HepG2 (cell line): ENCODE measurements around the gene UST. TPM values are rescaled to one million over a fixed set of nuclear protein-coding genes. Genes with fewer than 3 reads are reported as not detected.

Experiments used
- KDM3A ChIP-seq: IDR thresholded peaks from 2 replicates; pipeline ENCODE4 v1.6.1; 2018; ENCODE audit warnings: low read depth, missing compliant biosample characterization
- NONO ChIP-seq, 2 experiments: fragments of 450-650 bp in 1 of 2; sonication (generic) in 1 of 2; formaldehyde crosslinking in 1 of 2; IDR thresholded peaks in 1 of 2; conservative IDR thresholded peaks in 1 of 2; 2 replicates each; pipeline versions ENCODE4 v1.6.1 to v1.8.0; 2017 to 2022; ENCODE audit warnings: mild to moderate bottlenecking in 1 of 2, missing genetic modification reagents in 1 of 2, moderate library complexity in 1 of 2
- RBM39 ChIP-seq: fragments of 200-400 bp; formaldehyde crosslinking; IDR thresholded peaks from one replicate; pipeline ENCODE4 v1.6.1; 2018; ENCODE audit warnings: antibody characterized with exemption, mild to moderate bottlenecking, low read depth, low read length; ENCODE audit not compliant: poor library complexity, severe bottlenecking
- RFX1 ChIP-seq: fragments of 450-650 bp; IDR thresholded peaks from 2 replicates; pipeline ENCODE4 v1.6.1; 2017
- ZBTB49 ChIP-seq: sonication (generic); formaldehyde crosslinking; IDR thresholded peaks from 2 replicates; pipeline ENCODE4 v1.4.0; 2020; ENCODE audit warnings: missing genetic modification reagents, borderline replicate concordance
- ZFY ChIP-seq: sonication (generic); formaldehyde crosslinking; IDR thresholded peaks from 2 replicates; pipeline ENCODE4 v1.4.0; 2020; ENCODE audit warnings: missing genetic modification reagents
- ZNF646 ChIP-seq: sonication (generic); formaldehyde crosslinking; IDR thresholded peaks from 2 replicates; pipeline ENCODE4 v1.9.0; 2021; ENCODE audit warnings: mild to moderate bottlenecking, missing genetic modification reagents
- ZNF777 ChIP-seq: sonication (generic); formaldehyde crosslinking; IDR thresholded peaks from 2 replicates; pipeline ENCODE4 v1.4.0; 2020; ENCODE audit warnings: missing genetic modification reagents
- polyA plus RNA-seq, 8 experiments: library from polyadenylated mRNA; depleted of rRNA in 3 of 8; stranded (reverse) in 7 of 8; unstranded in 1 of 8; fragments of >200 nt; fragmentation: Illumina TruSeq in 4 of 8; extraction: Trizol in 4 of 8; gene quantifications; 2 replicates each; pipeline versions ENCODE4 v1.2.1 to v1.2.3, GENCODE V29; 2011 to 2016; ENCODE audit warnings: low read depth in 4 of 8, missing spikeins in 1 of 8, mixed read lengths in 1 of 8; ENCODE audit not compliant: insufficient read depth in 1 of 8
- total RNA-seq, 5 experiments: library from RNA; depleted of rRNA; stranded (reverse); fragments of >200 nt; fragmentation: Illumina TruSeq; extraction: Trizol; gene quantifications; 2 replicates each; pipeline ENCODE4 v1.2.3, GENCODE V29; 2016; ENCODE audit warnings: low read depth in 1 of 5
- TF ChIP-seq, protein P1 (sequence below): sonication (generic); formaldehyde crosslinking; IDR thresholded peaks from 2 replicates; pipeline ENCODE4 v1.4.0; 2020; ENCODE audit warnings: missing genetic modification reagents

UST gene
- total and polyA plus RNA-seq, 2 of the 13 experiments (the other 11 are each of a cell fraction or from before 2014, with no cell fraction given), result 0.27 TPM; not detected in 1

DNA sequence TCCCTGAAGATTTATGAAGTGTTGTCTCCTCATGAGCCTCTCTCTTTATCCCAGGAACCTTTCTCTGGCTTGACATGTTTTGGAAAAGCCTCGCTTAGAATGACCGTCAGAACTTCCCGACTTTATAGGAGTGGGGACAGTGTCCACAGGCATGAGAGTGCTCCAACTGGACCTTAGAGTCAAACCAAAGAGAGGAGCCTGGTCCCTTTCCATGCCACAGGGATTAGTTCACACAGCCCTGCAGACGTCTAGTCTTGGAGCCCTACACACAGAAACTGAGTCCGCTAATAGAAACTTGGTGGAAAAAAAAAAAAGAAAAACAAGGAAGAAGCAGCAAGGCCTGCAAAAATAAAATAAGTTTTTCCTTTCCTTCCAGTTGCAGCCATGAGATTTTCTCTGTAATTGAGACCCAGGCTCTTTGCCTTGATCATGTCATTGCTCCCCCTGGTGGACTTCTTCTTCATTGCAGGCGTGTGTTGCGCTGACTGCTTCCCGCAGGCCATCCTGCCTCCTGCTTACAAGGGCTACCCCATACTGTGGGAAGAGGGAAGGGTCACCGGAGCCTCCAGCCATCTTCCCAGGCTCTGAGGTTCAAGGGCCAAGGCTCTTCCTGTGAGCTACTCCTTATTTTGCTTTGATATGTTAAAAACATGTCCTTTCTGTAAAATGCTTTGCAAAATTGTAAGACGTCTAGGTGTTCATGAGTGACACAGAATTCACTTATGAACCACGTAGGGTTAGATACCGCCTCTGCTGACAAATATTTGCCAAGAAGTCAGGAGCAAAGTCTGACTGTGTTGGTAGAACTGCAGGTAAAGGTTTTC, 201.0 kb downstream of the UST start (continued):
- TF ChIP-seq NONO (IDR thresholded peaks at IDR 0.05), result no peak
- peak; percentile 24; the same call in 1 of the 2 replicates for TF ChIP-seq NONO (CRISPR knock-in tag; conservative IDR thresholded peaks at IDR 0.05)
- TF ChIP-seq ZFY (CRISPR knock-in tag), result no peak
- no peak; the same call in 1 of the 2 replicates for TF ChIP-seq ZNF777 (CRISPR knock-in tag)
- TF ChIP-seq, protein P1, sequence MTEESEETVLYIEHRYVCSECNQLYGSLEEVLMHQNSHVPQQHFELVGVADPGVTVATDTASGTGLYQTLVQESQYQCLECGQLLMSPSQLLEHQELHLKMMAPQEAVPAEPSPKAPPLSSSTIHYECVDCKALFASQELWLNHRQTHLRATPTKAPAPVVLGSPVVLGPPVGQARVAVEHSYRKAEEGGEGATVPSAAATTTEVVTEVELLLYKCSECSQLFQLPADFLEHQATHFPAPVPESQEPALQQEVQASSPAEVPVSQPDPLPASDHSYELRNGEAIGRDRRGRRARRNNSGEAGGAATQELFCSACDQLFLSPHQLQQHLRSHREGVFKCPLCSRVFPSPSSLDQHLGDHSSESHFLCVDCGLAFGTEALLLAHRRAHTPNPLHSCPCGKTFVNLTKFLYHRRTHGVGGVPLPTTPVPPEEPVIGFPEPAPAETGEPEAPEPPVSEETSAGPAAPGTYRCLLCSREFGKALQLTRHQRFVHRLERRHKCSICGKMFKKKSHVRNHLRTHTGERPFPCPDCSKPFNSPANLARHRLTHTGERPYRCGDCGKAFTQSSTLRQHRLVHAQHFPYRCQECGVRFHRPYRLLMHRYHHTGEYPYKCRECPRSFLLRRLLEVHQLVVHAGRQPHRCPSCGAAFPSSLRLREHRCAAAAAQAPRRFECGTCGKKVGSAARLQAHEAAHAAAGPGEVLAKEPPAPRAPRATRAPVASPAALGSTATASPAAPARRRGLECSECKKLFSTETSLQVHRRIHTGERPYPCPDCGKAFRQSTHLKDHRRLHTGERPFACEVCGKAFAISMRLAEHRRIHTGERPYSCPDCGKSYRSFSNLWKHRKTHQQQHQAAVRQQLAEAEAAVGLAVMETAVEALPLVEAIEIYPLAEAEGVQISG, result peak; percentile 55
- no peak for TF ChIP-seq KDM3A (CRISPR knock-in tag)
- TF ChIP-seq RBM39, result no peak
- no peak for TF ChIP-seq ZBTB49 (CRISPR knock-in tag)
- no peak for TF ChIP-seq ZNF646 (CRISPR knock-in tag)
- no peak for TF ChIP-seq RFX1
